ENCODE measurements around the gene ZNF804B. TPM values are rescaled to one million over a fixed set of nuclear protein-coding genes. Genes with fewer than 3 reads are reported as not detected.

ZNF804B gene
- total RNA-seq, 1 donor from 2014 or later, result not detected

GRCh38 chr7:88835147-88835728, 75.7 kb downstream of the ZNF804B start:
- DNase-seq (ENCODE audit: low read depth in 2 of 2), result peak; percentile 28 to 56

- DNase-seq (ENCODE audit: low read depth in 2 of 2), result peak in 1 of 2 donors; percentile 5
Measured at GRCh38 chr7:88842201-88842600, 82.7 kb downstream of the ZNF804B start.

- no peak for DNase-seq (ENCODE audit: low read depth in 2 of 2)
Measured at GRCh38 chr7:88845091-88845490, 85.6 kb downstream of the ZNF804B start.

GRCh38 chr7:88851220-88851619, 91.7 kb downstream of the ZNF804B start:
- DNase-seq (ENCODE audit: low read depth in 2 of 2), result no peak

GRCh38 chr7:88859288-88859687, 99.8 kb downstream of the ZNF804B start:
- no peak for DNase-seq (ENCODE audit: low read depth in 2 of 2)

GRCh38 chr7:88866265-88866863, 106.9 kb downstream of the ZNF804B start:
- DNase-seq (ENCODE audit: low read depth in 2 of 2), result no peak

- DNase-seq (ENCODE audit: low read depth in 2 of 2), result no peak
Measured at GRCh38 chr7:88867158-88867557, 107.7 kb downstream of the ZNF804B start.

GRCh38 chr7:88868456-88868855, 109.0 kb downstream of the ZNF804B start:
- no peak for DNase-seq (ENCODE audit: low read depth in 2 of 2)

- no peak for DNase-seq (ENCODE audit: low read depth in 2 of 2)
Measured at GRCh38 chr7:88881136-88881535, 121.6 kb downstream of the ZNF804B start.

GRCh38 chr7:88885131-88885530, 125.6 kb downstream of the ZNF804B start:
- DNase-seq (ENCODE audit: low read depth in 2 of 2), result no peak

- no peak for DNase-seq (ENCODE audit: low read depth in 2 of 2)
Measured at GRCh38 chr7:88888684-88889083, 129.2 kb downstream of the ZNF804B start.

- no peak for DNase-seq (ENCODE audit: low read depth in 2 of 2)
Measured at GRCh38 chr7:88910516-88910915, 151.0 kb downstream of the ZNF804B start.

GRCh38 chr7:88912852-88913251, 153.4 kb downstream of the ZNF804B start:
- no peak for DNase-seq (ENCODE audit: low read depth in 2 of 2)

GRCh38 chr7:88915615-88916014, 156.1 kb downstream of the ZNF804B start:
- DNase-seq (ENCODE audit: low read depth in 2 of 2), result no peak

- DNase-seq (ENCODE audit: low read depth in 2 of 2), result no peak
Measured at GRCh38 chr7:88919478-88920131, 160.1 kb downstream of the ZNF804B start.

- DNase-seq (ENCODE audit: low read depth in 2 of 2), result no peak
Measured at GRCh38 chr7:88922944-88923343, 163.4 kb downstream of the ZNF804B start.

GRCh38 chr7:88928276-88928675, 168.8 kb downstream of the ZNF804B start:
- no peak for DNase-seq (ENCODE audit: low read depth in 2 of 2)

GRCh38 chr7:88929719-88930118, 170.2 kb downstream of the ZNF804B start:
- DNase-seq (ENCODE audit: low read depth in 2 of 2), result no peak

GRCh38 chr7:88933285-88933684, 173.8 kb downstream of the ZNF804B start:
- DNase-seq (ENCODE audit: low read depth in 2 of 2), result no peak

GRCh38 chr7:88942815-88943501, 183.5 kb downstream of the ZNF804B start:
- no peak for DNase-seq (ENCODE audit: low read depth in 2 of 2)

GRCh38 chr7:88951826-88952225, 192.3 kb downstream of the ZNF804B start:
- DNase-seq (ENCODE audit: low read depth in 2 of 2), result no peak

- no peak for DNase-seq (ENCODE audit: low read depth in 2 of 2)
Measured at GRCh38 chr7:88964418-88964817, 204.9 kb downstream of the ZNF804B start.

Data from lung microvascular endothelial cell (primary cell).